HEK293 (cell line): ENCODE results near the gene COL8A1.

ENCODE experiments used
- CTCF ChIA-PET: fragments of 350-600 bp; formaldehyde crosslinking; extraction: SDS; loops from one replicate; lab custom pipeline; 2021; ENCODE audit warnings: antibody characterized with exemption; lab: Yijun Ruan, JAX
- POLR2A ChIA-PET: fragments of 300-600 bp; formaldehyde crosslinking; extraction: SDS; loops from one replicate; lab custom pipeline; 2020; ENCODE audit warnings: antibody characterized with exemption, inconsistent platforms; lab: Yijun Ruan, JAX
- H3K27ac ChIP-seq: fragments of 200-500 bp; sonication (Bioruptor generic); 2 replicates; pipeline ENCODE4 v1.5.1; 2014; ENCODE audit warnings: low read depth, low read length, control low read depth, inconsistent platforms; ENCODE audit errors: extremely low read depth
- H3K36me3 ChIP-seq, 2 experiments: fragments of 200-500 bp in 1 of 2; sonication (Bioruptor generic) in 1 of 2; 1 replicate in 1 of 2; 2 replicates in 1 of 2; pipeline ENCODE4 v1.5.1; 2014 to 2017; ENCODE audit warnings: inconsistent platforms in 2 of 2, low read length in 2 of 2; ENCODE audit not compliant: control insufficient read depth in 2 of 2, insufficient read depth in 1 of 2
- H3K4me1 ChIP-seq: fragments of 200-500 bp; sonication (Bioruptor generic); 2 replicates; pipeline ENCODE4 v1.5.1; 2014; ENCODE audit warnings: mild to moderate bottlenecking, low read length, inconsistent platforms; ENCODE audit not compliant: control insufficient read depth, insufficient read depth
- H3K4me3 ChIP-seq: 2 replicates; pipeline ENCODE4 v1.5.1; 2011; ENCODE audit warnings: low read depth, mild to moderate bottlenecking, control low read depth, low read length, moderate library complexity
- H3K9me3 ChIP-seq: fragments of 200-500 bp; sonication (Bioruptor generic); 2 replicates; pipeline ENCODE4 v1.5.1; 2014; ENCODE audit warnings: low read depth, low read length, inconsistent platforms; ENCODE audit not compliant: control insufficient read depth, insufficient read depth
- ELK4 ChIP-seq: IDR thresholded peaks from 2 replicates; pipeline ENCODE4 v1.6.1; 2011; ENCODE audit warnings: mild to moderate bottlenecking, low read depth, low read length, borderline replicate concordance
- FEZF1 ChIP-seq: fragments of 450-650 bp; formaldehyde crosslinking; IDR thresholded peaks from 2 replicates; pipeline ENCODE4 v1.5.1; 2016; ENCODE audit warnings: missing biosample characterization, missing genetic modification characterization
- MEIS1 ChIP-seq: sonication (generic); formaldehyde crosslinking; IDR thresholded peaks from 2 replicates; pipeline ENCODE4 v1.8.1; 2022; ENCODE audit warnings: missing genetic modification reagents, mild to moderate bottlenecking, borderline replicate concordance
- SP3 ChIP-seq: fragments of 450-650 bp; formaldehyde crosslinking; IDR thresholded peaks from 2 replicates; pipeline ENCODE4 v1.5.1; 2016; ENCODE audit warnings: missing biosample characterization, missing genetic modification characterization
- YY2 ChIP-seq: fragments of 450-650 bp; formaldehyde crosslinking; IDR thresholded peaks from 2 replicates; pipeline ENCODE4 v1.5.1; 2016; ENCODE audit warnings: missing biosample characterization, missing genetic modification characterization
- ZBTB17 ChIP-seq: fragments of 450-650 bp; formaldehyde crosslinking; IDR thresholded peaks from 2 replicates; pipeline ENCODE4 v1.5.1; 2016; ENCODE audit warnings: missing biosample characterization, missing genetic modification characterization
- ZBTB20 ChIP-seq: fragments of 450-650 bp; formaldehyde crosslinking; IDR thresholded peaks from 2 replicates; pipeline ENCODE4 v1.5.1; 2016; ENCODE audit warnings: missing biosample characterization, missing genetic modification characterization
- ZBTB48 ChIP-seq: fragments of 450-650 bp; formaldehyde crosslinking; IDR thresholded peaks from 2 replicates; pipeline ENCODE4 v1.5.1; 2016; ENCODE audit warnings: missing biosample characterization, missing genetic modification characterization
- ZFHX2 ChIP-seq: fragments of 450-650 bp; formaldehyde crosslinking; conservative IDR thresholded peaks from 2 replicates; pipeline ENCODE4 v1.5.1; 2016; ENCODE audit warnings: missing biosample characterization, missing genetic modification characterization
- ZFP41 ChIP-seq: fragments of 450-650 bp; formaldehyde crosslinking; IDR thresholded peaks from 2 replicates; pipeline ENCODE4 v1.5.1; 2016; ENCODE audit warnings: missing biosample characterization, missing genetic modification characterization, borderline replicate concordance
- ZNF146 ChIP-seq: fragments of 450-650 bp; formaldehyde crosslinking; IDR thresholded peaks from 2 replicates; pipeline ENCODE4 v1.5.1; 2016; ENCODE audit warnings: missing biosample characterization, missing genetic modification characterization
- ZNF175 ChIP-seq: fragments of 450-650 bp; formaldehyde crosslinking; IDR thresholded peaks from 2 replicates; pipeline ENCODE4 v1.5.1; 2016; ENCODE audit warnings: missing biosample characterization, missing genetic modification characterization
- ZNF266 ChIP-seq: fragments of 450-650 bp; formaldehyde crosslinking; IDR thresholded peaks from 2 replicates; pipeline ENCODE4 v1.5.1; 2016; ENCODE audit warnings: missing biosample characterization, missing genetic modification characterization, low read depth
- ZNF280C ChIP-seq: fragments of 450-650 bp; formaldehyde crosslinking; IDR thresholded peaks from 2 replicates; pipeline ENCODE4 v1.5.1; 2016; ENCODE audit warnings: missing biosample characterization, missing genetic modification characterization
- ZNF449 ChIP-seq: fragments of 450-650 bp; formaldehyde crosslinking; IDR thresholded peaks from 2 replicates; pipeline ENCODE4 v1.5.1; 2017; ENCODE audit warnings: missing biosample characterization, mild to moderate bottlenecking, missing genetic modification characterization, moderate library complexity
- ZNF555 ChIP-seq: fragments of 450-650 bp; formaldehyde crosslinking; conservative IDR thresholded peaks from 2 replicates; pipeline ENCODE4 v1.5.1; 2017; ENCODE audit warnings: missing biosample characterization, mild to moderate bottlenecking, missing genetic modification characterization, inconsistent platforms
- ZNF629 ChIP-seq: fragments of 450-650 bp; formaldehyde crosslinking; IDR thresholded peaks from 2 replicates; pipeline ENCODE4 v1.5.1; 2017; ENCODE audit warnings: missing biosample characterization, missing genetic modification characterization
- ZNF639 ChIP-seq: fragments of 450-650 bp; formaldehyde crosslinking; IDR thresholded peaks from 2 replicates; pipeline ENCODE4 v1.5.1; 2016; ENCODE audit warnings: missing biosample characterization, missing genetic modification characterization
- ZNF677 ChIP-seq: fragments of 450-650 bp; IDR thresholded peaks from 2 replicates; pipeline ENCODE4 v1.5.0; 2018; ENCODE audit warnings: missing biosample characterization, mild to moderate bottlenecking, missing genetic modification characterization, moderate library complexity
- ZSCAN16 ChIP-seq: fragments of 450-650 bp; formaldehyde crosslinking; IDR thresholded peaks from 2 replicates; pipeline ENCODE4 v1.5.1; 2016; ENCODE audit warnings: missing biosample characterization, missing genetic modification characterization
- ZSCAN18 ChIP-seq: fragments of 450-650 bp; formaldehyde crosslinking; IDR thresholded peaks from 2 replicates; pipeline ENCODE4 v1.5.1; 2016; ENCODE audit warnings: missing biosample characterization, missing genetic modification characterization
- ZXDB ChIP-seq: fragments of 450-650 bp; formaldehyde crosslinking; IDR thresholded peaks from 2 replicates; pipeline ENCODE4 v1.5.1; 2016; ENCODE audit warnings: missing biosample characterization, missing genetic modification characterization

The COL8A1 gene

DNA sequence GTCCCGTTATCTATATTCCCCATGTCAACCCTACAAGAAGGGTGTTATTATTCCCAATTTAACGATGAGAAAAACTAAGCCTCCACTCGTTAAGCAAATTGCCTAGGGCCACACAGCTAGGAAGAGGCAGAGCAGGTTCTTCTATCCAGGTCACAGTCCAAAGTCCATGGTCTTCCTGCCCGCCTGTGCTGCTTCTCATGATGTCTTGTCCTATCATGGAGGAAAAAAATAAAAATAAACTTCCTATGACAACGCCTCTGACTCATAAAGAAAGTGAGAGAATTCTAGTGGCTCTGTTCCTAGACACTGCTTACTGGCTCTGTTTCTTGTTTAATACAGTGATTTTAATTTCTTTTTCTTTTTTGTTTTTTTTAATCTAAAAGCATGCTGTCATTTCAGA lies 9.7 kb downstream of the COL8A1 start:
- CTCF ChIA-PET: interaction anchor here (0.6 to 1.1 kb wide), 4 partner anchors 36 to 106 kb away, joined by 3 to 4 read pairs (median 3); no protein-coding TSS in a partner anchor
- H3K27ac ChIP-seq: no peak overlapping the region
- TF ChIP-seq FEZF1: no peak
- no peak for TF ChIP-seq ZNF266 (tag by site-specific recombination)
- no peak for TF ChIP-seq ZSCAN18 (tag by site-specific recombination)
- no peak for TF ChIP-seq SP3
- no peak for TF ChIP-seq ZFHX2
- no peak for TF ChIP-seq ZFP41 (tag by site-specific recombination)
- no peak for TF ChIP-seq ZNF555
- TF ChIP-seq, all 188 proteins: peak for 0
- no peak overlapping the region for H3K4me3 ChIP-seq
- H3K36me3 ChIP-seq: no peaks in the 10 kb centered on the region
- no peaks in the 10 kb centered on the region for H3K4me1 ChIP-seq
- POLR2A ChIA-PET: no interaction called here
- H3K9me3 ChIP-seq: no peaks in the 10 kb centered on the region

DNA sequence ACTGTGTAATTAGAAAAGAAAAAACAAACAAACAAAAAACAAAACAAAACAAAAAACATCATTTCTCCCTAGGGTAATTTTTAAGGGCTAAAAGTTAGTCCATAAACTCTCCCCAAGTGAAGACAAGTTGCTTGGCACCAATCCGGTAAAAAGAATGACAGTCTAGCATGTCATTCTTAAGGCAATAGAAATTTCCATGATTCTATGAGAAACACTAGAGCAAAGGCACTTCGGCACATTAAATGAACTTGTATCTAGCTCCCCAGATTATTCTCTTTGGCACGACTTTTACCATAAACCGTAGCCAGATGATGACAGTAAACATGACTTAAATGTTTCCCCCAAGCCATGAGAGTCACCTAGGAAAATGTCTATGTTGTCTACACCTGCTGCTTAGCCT lies 10.1 kb downstream of the COL8A1 start:
- Histone ChIP-seq H3K27ac (no peak overlapping the region), H3K36me3 (no peaks in the 10 kb centered on the region), H3K9me3 (no peaks in the 10 kb centered on the region), H3K4me1 (no peaks in the 10 kb centered on the region), H3K4me3 (no peak overlapping the region)
- ChIA-PET POLR2A (no interaction called here), CTCF (interaction anchor here (0.7 to 1.1 kb wide), 3 partner anchors 35 to 1638 kb away, joined by 3 to 4 read pairs (median 3); no protein-coding TSS in a partner anchor)
- TF ChIP-seq ZNF677 (tag by site-specific recombination) (no peak), YY2 (tag by site-specific recombination) (no peak), ZBTB48 (tag by site-specific recombination) (no peak)

GRCh38 chr3:99651531-99651930 lies 13.1 kb downstream of the COL8A1 start:
- Histone ChIP-seq H3K36me3 (no peaks in the 10 kb centered on the region), H3K9me3 (no peaks in the 10 kb centered on the region), H3K4me3 (no peak overlapping the region), H3K27ac (no peak overlapping the region), H3K4me1 (no peaks in the 10 kb centered on the region)
- ChIA-PET POLR2A (no interaction called here), CTCF (no interaction called here)
- TF ChIP-seq ZNF629 (tag by site-specific recombination) (peak; percentile 33; the same call in 1 of the 2 replicates), ZNF639 (tag by site-specific recombination) (no peak)

- H3K4me3 ChIP-seq: no peak overlapping the region
- POLR2A ChIA-PET: no interaction called here
- H3K4me1 ChIP-seq: no peaks in the 10 kb centered on the region
- no peaks in the 10 kb centered on the region for H3K36me3 ChIP-seq
- H3K27ac ChIP-seq: no peak overlapping the region
- CTCF ChIA-PET: interaction anchor here (0.6 to 1.1 kb wide), 2 partner anchors 12 to 22 kb away, joined by 3 to 5 read pairs; no protein-coding TSS in a partner anchor
- H3K9me3 ChIP-seq: no peaks in the 10 kb centered on the region
- TF ChIP-seq ZBTB17 (tag by site-specific recombination): no peak
- TF ChIP-seq ZNF146 (tag by site-specific recombination): no peak
- no peak for TF ChIP-seq ZBTB20 (tag by site-specific recombination)
- TF ChIP-seq ZNF280C (tag by site-specific recombination): no peak
- no peak for TF ChIP-seq YY2 (tag by site-specific recombination)
- TF ChIP-seq ZNF175 (tag by site-specific recombination): no peak
- no peak for TF ChIP-seq ZSCAN16 (tag by site-specific recombination)
- TF ChIP-seq ZXDB (tag by site-specific recombination): no peak
- no peak for TF ChIP-seq MEIS1 (CRISPR knock-in tag)
- no peak for TF ChIP-seq ZNF449 (tag by site-specific recombination)
- TF ChIP-seq ELK4: no peak
These were observed 18.2 kb downstream of the COL8A1 start for GRCh38 chr3:99656624-99657023.
